ENCODE results near the gene HP. TPM values are rescaled to one million over a fixed set of nuclear protein-coding genes. Genes with fewer than 3 reads are reported as not detected.
A peak's percentile ranks its signal among the peaks of the same experiment; 100 is the strongest.
"Not testable (repeated sequence)": the region's sequence is repeated elsewhere in the genome, so short reads cannot be mapped to it uniquely, and the experiment has no call there.

HP gene
- total and polyA plus RNA-seq, 3 donors from 2014 or later, result 0.25 to 35.1 TPM; not detected in 1

GRCh38 chr16:72072514-72073342 is 18.4 kb downstream of the HP start:
- Histone ChIP-seq H3K27ac (peak overlapping the region; percentile 61 to 88), H3K4me1 (peaks cover 34% of the 10 kb centered on the region), H3K4me3 (no peak overlapping the region), H3K9me3 (no peaks in the 10 kb centered on the region), H3K36me3 (ENCODE audit: low read depth, missing control alignments) (no peaks in the 10 kb centered on the region), H3K27me3 (no peaks in the 10 kb centered on the region)
- intact Hi-C loops (cut with DNase I; ENCODE audit: low total_unique reads), result no loop called here
- TF ChIP-seq CTCF (IDR thresholded peaks at IDR 0.05) (no peak), POLR2A (IDR thresholded peaks at IDR 0.05) (no peak)
- 29 to 52% methylated on average over 12 of the region's 12 CpGs for WGBS, 2 donors
- DNase-seq, result peak; percentile 84

- no peak overlapping the region for H3K4me3 ChIP-seq
- H3K36me3 ChIP-seq (ENCODE audit: low read depth, missing control alignments), result no peaks in the 10 kb centered on the region
- peak overlapping the region; percentile 55 to 88 for H3K27ac ChIP-seq
- H3K4me1 ChIP-seq, result peaks cover 34% of the 10 kb centered on the region
- H3K9me3 ChIP-seq, result no peaks in the 10 kb centered on the region
- peak; percentile 71 for DNase-seq
- H3K27me3 ChIP-seq, result no peaks in the 10 kb centered on the region
- TF ChIP-seq POLR2A (IDR thresholded peaks at IDR 0.05) (no peak), CTCF (IDR thresholded peaks at IDR 0.05) (no peak)
- intact Hi-C loops (cut with DNase I; ENCODE audit: low total_unique reads), result no loop called here
- 46% methylated on average over 8 of the region's 8 CpGs for WGBS, 2 donors
Measured at GRCh38 chr16:72073560-72074230, 19.4 kb downstream of the HP start.

GRCh38 chr16:72075067-72075466 is 20.8 kb downstream of the HP start:
- Histone ChIP-seq H3K4me1 (peaks cover 34% of the 10 kb centered on the region), H3K27ac (peak overlapping the region; percentile 16 to 62)
- H3K36me3 ChIP-seq (ENCODE audit: low read depth, missing control alignments); H3K9me3 ChIP-seq; intact Hi-C loops (cut with DNase I; ENCODE audit: low total_unique reads); H3K27me3 ChIP-seq; H3K4me3 ChIP-seq; DNase-seq: not testable (repeated sequence)
- WGBS, 2 donors, result 20% methylated on average over 2 of the region's 6 CpGs; no CpG with 5 or more reads in 1 of the 2 donors

GRCh38 chr16:72076991-72077706 is 22.8 kb downstream of the HP start:
- H3K4me3 ChIP-seq; H3K27me3 ChIP-seq; intact Hi-C loops (cut with DNase I; ENCODE audit: low total_unique reads); H3K9me3 ChIP-seq; H3K36me3 ChIP-seq (ENCODE audit: low read depth, missing control alignments); DNase-seq; H3K27ac ChIP-seq: not testable (repeated sequence)
- peaks cover 25% of the 10 kb centered on the region for H3K4me1 ChIP-seq
- WGBS, 2 donors, result 100% methylated on average over 1 of the region's 5 CpGs

- WGBS, 2 donors, result 63 to 64% methylated on average over 3 of the region's 3 CpGs
Measured at GRCh38 chr16:72083778-72084404, 29.6 kb downstream of the HP start.

More at GRCh38 chr16:72083778-72084404, 29.6 kb downstream of the HP start:
- no peak overlapping the region for H3K4me3 ChIP-seq
- H3K27ac ChIP-seq, result no peak overlapping the region
- H3K9me3 ChIP-seq, result no peaks in the 10 kb centered on the region
- no peaks in the 10 kb centered on the region for H3K36me3 ChIP-seq (ENCODE audit: low read depth, missing control alignments)
- intact Hi-C loops (cut with DNase I; ENCODE audit: low total_unique reads), result no loop called here
- no peak for TF ChIP-seq POLR2A (IDR thresholded peaks at IDR 0.05)
- TF ChIP-seq CTCF (IDR thresholded peaks at IDR 0.05), result no peak
- H3K4me1 ChIP-seq, result no peaks in the 10 kb centered on the region
- DNase-seq, result no peak
- no peaks in the 10 kb centered on the region for H3K27me3 ChIP-seq
